Activated T-cell treated with anti-CD3 and anti-CD28 coated beads, Interleukin-2, amount 50 U/mL, for 24 hours (primary cell): Measurements from ENCODE around the gene TBX18.

Experiments
- DNase-seq: peaks from one replicate; pipeline ENCODE4 v3.0.0-alpha.2; 2020
- H3K27ac Mint-ChIP-seq: 2 replicates; pipeline ENCODE4 v1.8.0; 2020; ENCODE audit warnings: mild to moderate bottlenecking, mixed read lengths
- H3K27me3 Mint-ChIP-seq: 2 replicates; pipeline ENCODE4 v1.8.0; 2020; ENCODE audit warnings: mixed read lengths
- H3K36me3 Mint-ChIP-seq: 2 replicates; pipeline ENCODE4 v1.8.0; 2020; ENCODE audit warnings: low read depth, mixed read lengths
- H3K4me1 Mint-ChIP-seq: 2 replicates; pipeline ENCODE4 v1.8.0; 2020; ENCODE audit warnings: low read depth, mixed read lengths
- H3K4me3 Mint-ChIP-seq: 2 replicates; pipeline ENCODE4 v1.8.0; 2020; ENCODE audit warnings: mild to moderate bottlenecking, moderate library complexity, mixed read lengths
- H3K9me3 Mint-ChIP-seq: 2 replicates; pipeline ENCODE4 v1.8.0; 2020; ENCODE audit warnings: mixed read lengths

TBX18 gene

GRCh38 chr6:84777888-84778287 lies 13.5 kb upstream of the TBX18 start:
- Mint-ChIP-seq H3K27me3 (peaks cover 54% of the 10 kb centered on the region), H3K27ac (no peak overlapping the region), H3K9me3 (no peaks in the 10 kb centered on the region)

GRCh38 chr6:84776392-84776791 lies 12.0 kb upstream of the TBX18 start:
- DNase-seq, result no peak
- Mint-ChIP-seq H3K9me3 (no peaks in the 10 kb centered on the region), H3K27ac (no peak overlapping the region), H3K27me3 (peaks cover 65% of the 10 kb centered on the region), H3K4me3 (no peak overlapping the region), H3K36me3 (no peaks in the 10 kb centered on the region), H3K4me1 (peaks cover 4% of the 10 kb centered on the region)

More at GRCh38 chr6:84777888-84778287, 13.5 kb upstream of the TBX18 start:
- H3K36me3 Mint-ChIP-seq, result no peaks in the 10 kb centered on the region
- DNase-seq, result no peak
- H3K4me3 Mint-ChIP-seq, result no peak overlapping the region
- H3K4me1 Mint-ChIP-seq, result peaks cover 4% of the 10 kb centered on the region

GRCh38 chr6:84775751-84776150 lies 11.4 kb upstream of the TBX18 start:
- H3K4me3 Mint-ChIP-seq, result no peak overlapping the region
- H3K36me3 Mint-ChIP-seq, result no peaks in the 10 kb centered on the region
- DNase-seq, result no peak
- peaks cover 4% of the 10 kb centered on the region for H3K4me1 Mint-ChIP-seq
- H3K27me3 Mint-ChIP-seq, result peaks cover 71% of the 10 kb centered on the region
- H3K9me3 Mint-ChIP-seq, result no peaks in the 10 kb centered on the region
- no peak overlapping the region for H3K27ac Mint-ChIP-seq

GRCh38 chr6:84774985-84775284 lies 10.5 kb upstream of the TBX18 start:
- DNase-seq, result no peak
- Mint-ChIP-seq H3K27ac (no peak overlapping the region), H3K36me3 (no peaks in the 10 kb centered on the region), H3K4me1 (peaks cover 4% of the 10 kb centered on the region), H3K9me3 (no peaks in the 10 kb centered on the region), H3K4me3 (no peak overlapping the region), H3K27me3 (peaks cover 75% of the 10 kb centered on the region)

GRCh38 chr6:84774157-84774984 lies 10.0 kb upstream of the TBX18 start:
- DNase-seq, result peak; percentile 35
- Mint-ChIP-seq H3K36me3 (no peaks in the 10 kb centered on the region), H3K4me3 (no peak overlapping the region), H3K9me3 (no peaks in the 10 kb centered on the region), H3K27ac (no peak overlapping the region), H3K4me1 (peaks cover 4% of the 10 kb centered on the region), H3K27me3 (peaks cover 75% of the 10 kb centered on the region)

GRCh38 chr6:84773431-84774156 lies 9.2 kb upstream of the TBX18 start:
- no peaks in the 10 kb centered on the region for H3K36me3 Mint-ChIP-seq
- H3K27me3 Mint-ChIP-seq, result peaks cover 81% of the 10 kb centered on the region
- no peaks in the 10 kb centered on the region for H3K9me3 Mint-ChIP-seq
- peak; percentile 32 for DNase-seq
- H3K27ac Mint-ChIP-seq, result peak overlapping the region; percentile 33
- H3K4me1 Mint-ChIP-seq, result peaks cover 4% of the 10 kb centered on the region
- H3K4me3 Mint-ChIP-seq, result peak overlapping the region; percentile 29

GRCh38 chr6:84773133-84773430 lies 8.7 kb upstream of the TBX18 start:
- Mint-ChIP-seq H3K4me3 (no peak overlapping the region), H3K4me1 (peaks cover 4% of the 10 kb centered on the region), H3K27me3 (peaks cover 84% of the 10 kb centered on the region), H3K9me3 (no peaks in the 10 kb centered on the region), H3K27ac (no peak overlapping the region), H3K36me3 (no peaks in the 10 kb centered on the region)
- DNase-seq, result no peak

- no peak for DNase-seq
- peaks cover 86% of the 10 kb centered on the region for H3K27me3 Mint-ChIP-seq
- no peak overlapping the region for H3K27ac Mint-ChIP-seq
- peaks cover 4% of the 10 kb centered on the region for H3K4me1 Mint-ChIP-seq
- no peaks in the 10 kb centered on the region for H3K9me3 Mint-ChIP-seq
- H3K4me3 Mint-ChIP-seq, result no peak overlapping the region
- no peaks in the 10 kb centered on the region for H3K36me3 Mint-ChIP-seq
Observed at GRCh38 chr6:84772428-84773132, 8.2 kb upstream of the TBX18 start.

- H3K4me3 Mint-ChIP-seq, result no peak overlapping the region
- no peaks in the 10 kb centered on the region for H3K36me3 Mint-ChIP-seq
- peaks cover 4% of the 10 kb centered on the region for H3K4me1 Mint-ChIP-seq
- no peak overlapping the region for H3K27ac Mint-ChIP-seq
- H3K9me3 Mint-ChIP-seq, result peaks cover 2% of the 10 kb centered on the region
- DNase-seq, result no peak
- H3K27me3 Mint-ChIP-seq, result peaks cover 87% of the 10 kb centered on the region
Observed at GRCh38 chr6:84771756-84772356, 7.5 kb upstream of the TBX18 start.

GRCh38 chr6:84771125-84771755 lies 6.8 kb upstream of the TBX18 start:
- Mint-ChIP-seq H3K4me3 (no peak overlapping the region), H3K4me1 (peaks cover 4% of the 10 kb centered on the region), H3K9me3 (peaks cover 2% of the 10 kb centered on the region), H3K27ac (no peak overlapping the region), H3K36me3 (no peaks in the 10 kb centered on the region), H3K27me3 (peaks cover 87% of the 10 kb centered on the region)
- DNase-seq, result no peak

GRCh38 chr6:84770521-84770920 lies 6.1 kb upstream of the TBX18 start:
- Mint-ChIP-seq H3K27me3 (peaks cover 85% of the 10 kb centered on the region), H3K4me1 (peaks cover 4% of the 10 kb centered on the region), H3K27ac (no peak overlapping the region), H3K9me3 (peaks cover 5% of the 10 kb centered on the region), H3K36me3 (no peaks in the 10 kb centered on the region), H3K4me3 (no peak overlapping the region)
- DNase-seq, result no peak

GRCh38 chr6:84769306-84769705 lies 4.9 kb upstream of the TBX18 start:
- DNase-seq, result no peak
- H3K4me3 Mint-ChIP-seq, result no peak overlapping the region
- peaks cover 8% of the 10 kb centered on the region for H3K4me1 Mint-ChIP-seq
- peaks cover 1% of the 10 kb centered on the region for H3K36me3 Mint-ChIP-seq
- peaks cover 5% of the 10 kb centered on the region for H3K9me3 Mint-ChIP-seq
- no peak overlapping the region for H3K27ac Mint-ChIP-seq
- peaks cover 86% of the 10 kb centered on the region for H3K27me3 Mint-ChIP-seq

GRCh38 chr6:84768442-84769174 lies 4.2 kb upstream of the TBX18 start:
- no peak for DNase-seq
- Mint-ChIP-seq H3K4me3 (no peak overlapping the region), H3K36me3 (peaks cover 3% of the 10 kb centered on the region), H3K27me3 (peaks cover 87% of the 10 kb centered on the region), H3K4me1 (peaks cover 8% of the 10 kb centered on the region), H3K27ac (no peak overlapping the region), H3K9me3 (peaks cover 5% of the 10 kb centered on the region)
